ENCODE results near the gene AJAP1. TPM values are rescaled to one million over a fixed set of nuclear protein-coding genes. Genes with fewer than 3 reads are reported as not detected.

AJAP1 gene
- total and polyA plus RNA-seq, 10 of the 15 experiments (the other 5 are each of a cell fraction or from before 2014, with no cell fraction given), result not detected

DNA sequence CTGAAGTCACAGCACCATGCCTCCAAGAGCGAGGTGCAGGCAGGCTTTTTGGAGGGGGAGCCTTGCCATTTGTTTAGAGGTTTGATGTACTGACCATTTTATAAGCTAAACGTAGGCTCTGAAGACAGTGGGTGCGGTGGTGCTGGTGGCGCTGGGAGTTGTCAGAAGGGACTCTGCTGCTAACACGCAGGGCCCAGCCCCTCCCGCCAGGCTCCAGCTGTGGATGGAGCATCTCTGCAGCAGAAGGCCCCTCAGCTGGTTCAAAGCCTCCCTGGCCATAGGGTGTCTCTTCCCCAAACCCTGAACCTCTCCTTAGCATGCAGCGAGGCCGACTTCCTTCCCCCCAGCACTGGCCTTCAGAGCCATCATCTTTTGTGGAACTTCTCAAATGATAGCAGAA lies 105.3 kb downstream of the AJAP1 start:
- TF ChIP-seq, protein P1, sequence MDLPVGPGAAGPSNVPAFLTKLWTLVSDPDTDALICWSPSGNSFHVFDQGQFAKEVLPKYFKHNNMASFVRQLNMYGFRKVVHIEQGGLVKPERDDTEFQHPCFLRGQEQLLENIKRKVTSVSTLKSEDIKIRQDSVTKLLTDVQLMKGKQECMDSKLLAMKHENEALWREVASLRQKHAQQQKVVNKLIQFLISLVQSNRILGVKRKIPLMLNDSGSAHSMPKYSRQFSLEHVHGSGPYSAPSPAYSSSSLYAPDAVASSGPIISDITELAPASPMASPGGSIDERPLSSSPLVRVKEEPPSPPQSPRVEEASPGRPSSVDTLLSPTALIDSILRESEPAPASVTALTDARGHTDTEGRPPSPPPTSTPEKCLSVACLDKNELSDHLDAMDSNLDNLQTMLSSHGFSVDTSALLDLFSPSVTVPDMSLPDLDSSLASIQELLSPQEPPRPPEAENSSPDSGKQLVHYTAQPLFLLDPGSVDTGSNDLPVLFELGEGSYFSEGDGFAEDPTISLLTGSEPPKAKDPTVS (IDR thresholded peaks at IDR 0.05; ENCODE audit: low read depth, low read length), result no peak
- no peak for TF ChIP-seq NR2C1 (IDR thresholded peaks at IDR 0.05)
- TF ChIP-seq, protein P2, sequence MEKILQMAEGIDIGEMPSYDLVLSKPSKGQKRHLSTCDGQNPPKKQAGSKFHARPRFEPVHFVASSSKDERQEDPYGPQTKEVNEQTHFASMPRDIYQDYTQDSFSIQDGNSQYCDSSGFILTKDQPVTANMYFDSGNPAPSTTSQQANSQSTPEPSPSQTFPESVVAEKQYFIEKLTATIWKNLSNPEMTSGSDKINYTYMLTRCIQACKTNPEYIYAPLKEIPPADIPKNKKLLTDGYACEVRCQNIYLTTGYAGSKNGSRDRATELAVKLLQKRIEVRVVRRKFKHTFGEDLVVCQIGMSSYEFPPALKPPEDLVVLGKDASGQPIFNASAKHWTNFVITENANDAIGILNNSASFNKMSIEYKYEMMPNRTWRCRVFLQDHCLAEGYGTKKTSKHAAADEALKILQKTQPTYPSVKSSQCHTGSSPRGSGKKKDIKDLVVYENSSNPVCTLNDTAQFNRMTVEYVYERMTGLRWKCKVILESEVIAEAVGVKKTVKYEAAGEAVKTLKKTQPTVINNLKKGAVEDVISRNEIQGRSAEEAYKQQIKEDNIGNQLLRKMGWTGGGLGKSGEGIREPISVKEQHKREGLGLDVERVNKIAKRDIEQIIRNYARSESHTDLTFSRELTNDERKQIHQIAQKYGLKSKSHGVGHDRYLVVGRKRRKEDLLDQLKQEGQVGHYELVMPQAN (conservative IDR thresholded peaks at IDR 0.05), result no peak
- TF ChIP-seq, protein P3, sequence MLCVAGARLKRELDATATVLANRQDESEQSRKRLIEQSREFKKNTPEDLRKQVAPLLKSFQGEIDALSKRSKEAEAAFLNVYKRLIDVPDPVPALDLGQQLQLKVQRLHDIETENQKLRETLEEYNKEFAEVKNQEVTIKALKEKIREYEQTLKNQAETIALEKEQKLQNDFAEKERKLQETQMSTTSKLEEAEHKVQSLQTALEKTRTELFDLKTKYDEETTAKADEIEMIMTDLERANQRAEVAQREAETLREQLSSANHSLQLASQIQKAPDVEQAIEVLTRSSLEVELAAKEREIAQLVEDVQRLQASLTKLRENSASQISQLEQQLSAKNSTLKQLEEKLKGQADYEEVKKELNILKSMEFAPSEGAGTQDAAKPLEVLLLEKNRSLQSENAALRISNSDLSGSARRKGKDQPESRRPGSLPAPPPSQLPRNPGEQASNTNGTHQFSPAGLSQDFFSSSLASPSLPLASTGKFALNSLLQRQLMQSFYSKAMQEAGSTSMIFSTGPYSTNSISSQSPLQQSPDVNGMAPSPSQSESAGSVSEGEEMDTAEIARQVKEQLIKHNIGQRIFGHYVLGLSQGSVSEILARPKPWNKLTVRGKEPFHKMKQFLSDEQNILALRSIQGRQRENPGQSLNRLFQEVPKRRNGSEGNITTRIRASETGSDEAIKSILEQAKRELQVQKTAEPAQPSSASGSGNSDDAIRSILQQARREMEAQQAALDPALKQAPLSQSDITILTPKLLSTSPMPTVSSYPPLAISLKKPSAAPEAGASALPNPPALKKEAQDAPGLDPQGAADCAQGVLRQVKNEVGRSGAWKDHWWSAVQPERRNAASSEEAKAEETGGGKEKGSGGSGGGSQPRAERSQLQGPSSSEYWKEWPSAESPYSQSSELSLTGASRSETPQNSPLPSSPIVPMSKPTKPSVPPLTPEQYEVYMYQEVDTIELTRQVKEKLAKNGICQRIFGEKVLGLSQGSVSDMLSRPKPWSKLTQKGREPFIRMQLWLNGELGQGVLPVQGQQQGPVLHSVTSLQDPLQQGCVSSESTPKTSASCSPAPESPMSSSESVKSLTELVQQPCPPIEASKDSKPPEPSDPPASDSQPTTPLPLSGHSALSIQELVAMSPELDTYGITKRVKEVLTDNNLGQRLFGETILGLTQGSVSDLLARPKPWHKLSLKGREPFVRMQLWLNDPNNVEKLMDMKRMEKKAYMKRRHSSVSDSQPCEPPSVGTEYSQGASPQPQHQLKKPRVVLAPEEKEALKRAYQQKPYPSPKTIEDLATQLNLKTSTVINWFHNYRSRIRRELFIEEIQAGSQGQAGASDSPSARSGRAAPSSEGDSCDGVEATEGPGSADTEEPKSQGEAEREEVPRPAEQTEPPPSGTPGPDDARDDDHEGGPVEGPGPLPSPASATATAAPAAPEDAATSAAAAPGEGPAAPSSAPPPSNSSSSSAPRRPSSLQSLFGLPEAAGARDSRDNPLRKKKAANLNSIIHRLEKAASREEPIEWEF (IDR thresholded peaks at IDR 0.05; ENCODE audit: insufficient replicate concordance, low read depth, low read length), result no peak
- no peak for TF ChIP-seq STAT1 (conservative IDR thresholded peaks at IDR 0.05)
- TF ChIP-seq CHD2 (IDR thresholded peaks at IDR 0.05; ENCODE audit: borderline replicate concordance, low read depth, low read length), result no peak
- TF ChIP-seq, protein P4, sequence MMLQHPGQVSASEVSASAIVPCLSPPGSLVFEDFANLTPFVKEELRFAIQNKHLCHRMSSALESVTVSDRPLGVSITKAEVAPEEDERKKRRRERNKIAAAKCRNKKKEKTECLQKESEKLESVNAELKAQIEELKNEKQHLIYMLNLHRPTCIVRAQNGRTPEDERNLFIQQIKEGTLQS (IDR thresholded peaks at IDR 0.05; ENCODE audit: borderline replicate concordance, extremely low read depth, low read depth, low read length), result no peak
- no peak for TF ChIP-seq IRF4 (IDR thresholded peaks at IDR 0.05; ENCODE audit: low read depth, low read length)
- no peak for TF ChIP-seq MEF2B (IDR thresholded peaks at IDR 0.05; ENCODE audit: partially characterized antibody, poor library complexity, severe bottlenecking)
- no peak for TF ChIP-seq SRF (IDR thresholded peaks at IDR 0.05; ENCODE audit: low read depth in 2 of 2, low read length in 2 of 2)
- no peak for TF ChIP-seq NR2F1 (conservative IDR thresholded peaks at IDR 0.05)
- no peak for TF ChIP-seq SUZ12 (IDR thresholded peaks at IDR 0.05; ENCODE audit: unreplicated experiment)

More for the DNA sequence above, 105.3 kb downstream of the AJAP1 start:
- no peak overlapping the region for H3K4me2 ChIP-seq (ENCODE audit: control insufficient read depth, insufficient read depth)
- DNase-seq (ENCODE audit: low read depth, low spot score), result no peak
- ChIA-PET RAD21 (ENCODE audit: unreplicated experiment) (no interaction called here), CTCF (no interaction called here), POLR2A (no interaction called here), SMC1A (ENCODE audit: uncharacterized antibody, unreplicated experiment) (no interaction called here)
- H3K79me2 ChIP-seq (ENCODE audit: control insufficient read depth, insufficient read depth, low read length), result no peaks in the 10 kb centered on the region
- no peaks in the 10 kb centered on the region for H4K20me1 ChIP-seq (ENCODE audit: control insufficient read depth, insufficient read depth)
- no peak for FAIRE-seq
- intact Hi-C loops (cut with micrococcal nuclease; ENCODE audit: unreplicated experiment), result no loop called here
- no peaks in the 10 kb centered on the region for H3K27me3 ChIP-seq (replicated peaks in 1 of 2; ENCODE audit: control insufficient read depth in 2 of 2, insufficient read depth in 2 of 2, low read length in 1 of 2)
- WGBS (ENCODE audit: insufficient coverage, insufficient replicate concordance, low lambda C conversion rate, missing lambda C conversion rate), result 35% methylated on average over 8 of the region's 8 CpGs
- H3K4me3 ChIP-seq, result no peak overlapping the region
- no peaks in the 10 kb centered on the region for H3K36me3 ChIP-seq (ENCODE audit: control insufficient read depth in 2 of 2, insufficient read depth in 2 of 2, low read length in 1 of 2)
- no peak overlapping the region for H2AFZ ChIP-seq (ENCODE audit: control insufficient read depth, low read depth, low read length)
- H3K9me3 ChIP-seq (replicated peaks; ENCODE audit: control insufficient read depth, insufficient read depth, low read length), result no peaks in the 10 kb centered on the region; the same call in 2 of the 3 replicates
- ATAC-seq, result no peak
- H3K9ac ChIP-seq (ENCODE audit: control insufficient read depth, insufficient read depth, low read length), result no peak overlapping the region
- BruUV-seq (replicated peaks), result no TSS peak
- H3K4me1 ChIP-seq (ENCODE audit: control insufficient read depth, insufficient read depth, low read length), result no peaks in the 10 kb centered on the region
- H3K27ac ChIP-seq (ENCODE audit: control insufficient read depth, insufficient read depth), result no peak overlapping the region
- in situ Hi-C loops (cut with MboI), result loop anchor here (10.0 kb wide), 1 partner anchor 925 kb away; no protein-coding TSS in a partner anchor
